Neuron (in vitro differentiated cells): Measurements from ENCODE around the gene RTL10.
"Not testable (repeated sequence)": the region's sequence is repeated elsewhere in the genome, so short reads cannot be mapped to it uniquely, and the experiment has no call there.

Experiments
- H2AFZ ChIP-seq: one replicate; pipeline ENCODE4 v1.6.1; 2013; ENCODE audit warnings: low read depth, mild to moderate bottlenecking, inconsistent platforms, low read length, moderate library complexity
- H3K27me3 ChIP-seq: one replicate; pipeline ENCODE4 v1.6.1; 2013; ENCODE audit warnings: low read length; ENCODE audit not compliant: insufficient read depth
- H3K36me3 ChIP-seq: one replicate; pipeline ENCODE4 v1.6.1; 2013; ENCODE audit warnings: low read length; ENCODE audit not compliant: insufficient read depth
- H3K4me1 ChIP-seq: one replicate; pipeline ENCODE4 v1.6.1; 2013; ENCODE audit warnings: low read length; ENCODE audit not compliant: insufficient read depth
- H3K4me3 ChIP-seq: 2 replicates; pipeline ENCODE4 v1.5.1; 2013; ENCODE audit warnings: mild to moderate bottlenecking, low read length, moderate library complexity
- H3K9me3 ChIP-seq: one replicate; pipeline ENCODE4 v1.6.1; 2013; ENCODE audit warnings: low read length

The RTL10 gene

GRCh38 chr22:19832476-19833108 lies 22.1 kb downstream of the RTL10 start:
- Histone ChIP-seq H2AFZ (no peak overlapping the region), H3K27me3 (no peaks in the 10 kb centered on the region), H3K4me1 (no peaks in the 10 kb centered on the region), H3K9me3 (no peaks in the 10 kb centered on the region), H3K4me3 (no peak overlapping the region), H3K36me3 (no peaks in the 10 kb centered on the region)

DNA sequence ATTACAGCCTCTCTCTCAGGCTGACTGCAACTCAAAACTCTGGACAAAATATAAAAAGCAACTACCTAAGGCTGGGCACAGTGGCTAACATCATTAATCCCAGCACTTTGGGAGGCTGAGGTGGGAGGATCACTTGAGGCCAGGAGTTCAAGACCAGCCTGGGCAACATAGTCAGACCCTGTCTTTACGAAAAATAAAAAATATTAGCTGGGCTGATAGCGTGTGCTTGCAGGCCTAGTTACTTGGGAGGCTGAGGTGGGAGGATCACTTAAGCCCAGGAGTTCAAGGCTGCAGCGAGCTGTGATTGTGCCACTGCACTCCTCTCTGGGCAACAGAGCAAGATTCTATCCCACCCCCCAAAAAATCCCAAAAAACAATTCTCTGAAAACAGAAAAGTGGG lies 22.7 kb downstream of the RTL10 start:
- not testable (repeated sequence) for H3K27me3 ChIP-seq, H3K36me3 ChIP-seq, H3K9me3 ChIP-seq, H3K4me1 ChIP-seq, H3K4me3 ChIP-seq, H2AFZ ChIP-seq

DNA sequence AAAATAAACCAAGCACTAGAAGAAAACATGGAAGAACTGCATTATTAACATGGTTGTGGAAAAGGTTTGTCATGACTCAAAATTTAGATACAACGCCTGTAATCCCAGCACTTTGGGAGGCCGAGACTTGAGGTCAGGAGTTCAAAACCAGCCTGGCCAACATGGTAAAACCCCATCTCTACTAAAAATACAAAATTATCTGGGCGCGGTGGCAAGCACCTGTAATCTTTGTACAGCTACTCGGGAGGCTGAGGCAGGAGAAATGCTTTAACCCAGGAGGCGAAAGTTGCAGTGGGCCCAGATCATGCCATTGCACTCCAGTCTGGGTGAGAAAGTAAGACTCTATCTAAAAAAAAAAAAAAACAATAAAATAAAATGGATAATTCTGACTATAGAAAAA lies 23.7 kb downstream of the RTL10 start:
- Histone ChIP-seq H3K4me3 (no peak overlapping the region), H3K9me3 (peaks cover under 1% of the 10 kb centered on the region), H2AFZ (no peak overlapping the region), H3K4me1 (no peaks in the 10 kb centered on the region), H3K27me3 (no peaks in the 10 kb centered on the region), H3K36me3 (no peaks in the 10 kb centered on the region)

- peaks cover 3% of the 10 kb centered on the region for H3K9me3 ChIP-seq
- H3K27me3 ChIP-seq, result no peaks in the 10 kb centered on the region
- H3K4me1 ChIP-seq, result no peaks in the 10 kb centered on the region
- no peaks in the 10 kb centered on the region for H3K36me3 ChIP-seq
- no peak overlapping the region for H3K4me3 ChIP-seq
- no peak overlapping the region for H2AFZ ChIP-seq
Measured at GRCh38 chr22:19828035-19828401, 26.7 kb downstream of the RTL10 start.

GRCh38 chr22:19827341-19828034 lies 27.2 kb downstream of the RTL10 start:
- H3K27me3 ChIP-seq, result no peaks in the 10 kb centered on the region
- H3K4me3 ChIP-seq, result no peak overlapping the region
- no peaks in the 10 kb centered on the region for H3K4me1 ChIP-seq
- H3K9me3 ChIP-seq, result peaks cover 3% of the 10 kb centered on the region
- H3K36me3 ChIP-seq, result no peaks in the 10 kb centered on the region
- no peak overlapping the region for H2AFZ ChIP-seq

DNA sequence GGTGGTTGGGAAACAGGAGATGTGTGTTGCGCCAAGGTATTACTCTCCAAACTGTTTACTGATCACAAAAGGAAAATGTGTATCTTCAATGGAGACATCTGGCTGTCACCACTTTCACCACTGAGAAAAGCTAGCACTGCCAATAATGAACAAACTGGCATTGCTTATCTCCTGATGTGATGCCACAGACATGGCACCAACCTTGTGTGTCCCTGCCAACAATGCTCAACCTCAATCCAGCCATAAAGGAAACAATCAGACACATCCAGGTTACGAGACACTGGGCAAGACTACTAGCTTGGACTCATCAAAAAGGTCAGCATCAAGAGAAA lies 28.1 kb downstream of the RTL10 start:
- peaks cover 3% of the 10 kb centered on the region for H3K9me3 ChIP-seq
- no peaks in the 10 kb centered on the region for H3K36me3 ChIP-seq
- no peaks in the 10 kb centered on the region for H3K4me1 ChIP-seq
- no peak overlapping the region for H3K4me3 ChIP-seq
- H2AFZ ChIP-seq, result no peak overlapping the region
- H3K27me3 ChIP-seq, result no peaks in the 10 kb centered on the region

GRCh38 chr22:19825904-19826618 lies 28.6 kb downstream of the RTL10 start:
- Histone ChIP-seq H3K4me3 (no peak overlapping the region), H3K4me1 (no peaks in the 10 kb centered on the region), H3K36me3 (no peaks in the 10 kb centered on the region), H3K27me3 (no peaks in the 10 kb centered on the region), H2AFZ (no peak overlapping the region), H3K9me3 (peaks cover 3% of the 10 kb centered on the region)

- Histone ChIP-seq H2AFZ (no peak overlapping the region), H3K9me3 (peaks cover 3% of the 10 kb centered on the region), H3K4me3 (no peak overlapping the region), H3K4me1 (no peaks in the 10 kb centered on the region), H3K27me3 (no peaks in the 10 kb centered on the region), H3K36me3 (no peaks in the 10 kb centered on the region)
Measured at GRCh38 chr22:19824926-19825339, 29.7 kb downstream of the RTL10 start.

DNA sequence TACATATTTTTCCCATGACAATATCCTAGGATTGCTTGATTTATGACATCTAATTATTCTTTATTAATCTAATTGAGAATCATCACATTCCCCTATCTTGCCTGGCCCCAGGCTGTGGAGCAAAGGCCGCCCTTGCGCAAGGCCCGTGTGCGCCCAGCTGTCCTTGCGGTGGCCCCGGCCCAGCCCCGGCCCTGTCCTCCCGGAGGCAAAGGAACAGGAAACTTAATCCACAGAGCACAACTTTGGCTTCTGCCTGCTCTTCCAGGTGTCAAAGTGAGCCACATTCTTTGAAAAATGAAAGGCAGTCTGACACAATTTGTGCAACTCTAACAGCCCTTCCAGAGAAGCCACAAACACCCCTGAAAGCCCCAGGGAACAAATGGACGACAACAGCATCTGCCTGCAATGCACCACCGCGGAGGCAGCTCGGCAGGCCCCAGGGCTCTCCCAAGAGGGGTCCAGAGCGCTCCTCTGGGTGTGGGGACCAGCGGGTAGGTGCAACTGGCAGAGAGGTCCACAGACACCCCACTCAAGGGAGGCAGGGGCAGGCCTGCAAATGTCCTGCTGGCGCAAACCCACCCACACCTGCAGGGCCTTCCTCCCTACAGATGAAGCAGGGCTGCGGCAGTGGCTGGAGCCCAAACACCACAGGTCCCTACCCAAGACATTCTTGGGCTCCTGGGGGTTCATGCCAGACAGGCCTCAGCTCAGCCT lies 30.3 kb downstream of the RTL10 start:
- no peak overlapping the region for H3K4me3 ChIP-seq

DNA sequence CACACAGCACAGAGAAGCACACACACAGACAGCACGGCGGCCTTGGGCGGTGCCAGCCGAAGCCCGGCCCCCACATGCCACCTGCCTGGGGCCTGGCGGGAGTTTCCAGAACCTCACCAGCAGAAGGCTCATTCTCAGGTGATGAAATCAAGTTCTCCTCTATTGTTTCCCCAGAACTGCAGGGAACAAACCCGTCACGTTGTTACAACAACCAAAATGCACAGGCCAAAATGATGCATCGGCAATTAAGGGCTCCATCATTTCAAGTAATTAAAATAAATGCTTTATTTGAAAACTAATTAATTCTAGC lies 30.8 kb downstream of the RTL10 start:
- no peak overlapping the region for H2AFZ ChIP-seq
- H3K36me3 ChIP-seq, result no peaks in the 10 kb centered on the region
- no peak overlapping the region for H3K4me3 ChIP-seq
- no peaks in the 10 kb centered on the region for H3K27me3 ChIP-seq
- no peaks in the 10 kb centered on the region for H3K4me1 ChIP-seq
- peaks cover 3% of the 10 kb centered on the region for H3K9me3 ChIP-seq

More for the DNA sequence above, 30.3 kb downstream of the RTL10 start:
- Histone ChIP-seq H3K9me3 (peaks cover 3% of the 10 kb centered on the region), H2AFZ (no peak overlapping the region), H3K36me3 (no peaks in the 10 kb centered on the region), H3K27me3 (no peaks in the 10 kb centered on the region), H3K4me1 (no peaks in the 10 kb centered on the region)

GRCh38 chr22:19823191-19823901 lies 31.3 kb downstream of the RTL10 start:
- Histone ChIP-seq H2AFZ (no peak overlapping the region), H3K9me3 (peaks cover 3% of the 10 kb centered on the region), H3K36me3 (no peaks in the 10 kb centered on the region), H3K27me3 (no peaks in the 10 kb centered on the region), H3K4me1 (no peaks in the 10 kb centered on the region), H3K4me3 (no peak overlapping the region)

GRCh38 chr22:19822301-19823117 lies 32.2 kb downstream of the RTL10 start:
- no peaks in the 10 kb centered on the region for H3K36me3 ChIP-seq

More at GRCh38 chr22:19822301-19823117, 32.2 kb downstream of the RTL10 start:
- H3K27me3 ChIP-seq, result no peaks in the 10 kb centered on the region
- H3K4me3 ChIP-seq, result no peak overlapping the region
- H3K9me3 ChIP-seq, result peaks cover 3% of the 10 kb centered on the region
- H3K4me1 ChIP-seq, result no peaks in the 10 kb centered on the region
- no peak overlapping the region for H2AFZ ChIP-seq
